Measurements from ENCODE around the gene ELOB. TPM values are rescaled to one million over a fixed set of nuclear protein-coding genes. Genes with fewer than 3 reads are reported as not detected.

Gene ELOB
- total RNA-seq, 1 donor from 2014 or later: 195 TPM

- H3K9me3 Mint-ChIP-seq (ENCODE audit: unreplicated experiment): no peaks in the 10 kb centered on the region
- peaks cover 14% of the 10 kb centered on the region for H3K27me3 Mint-ChIP-seq (ENCODE audit: unreplicated experiment)
- DNase-seq (ENCODE audit: low spot score): no peak
- H3K36me3 Mint-ChIP-seq (ENCODE audit: low read depth, unreplicated experiment): peaks cover 7% of the 10 kb centered on the region
- H3K4me3 Mint-ChIP-seq (ENCODE audit: unreplicated experiment): peak overlapping the region; percentile 95
- TF ChIP-seq CTCF (IDR thresholded peaks at IDR 0.05; ENCODE audit: unreplicated experiment): no peak
- H3K27ac Mint-ChIP-seq (ENCODE audit: unreplicated experiment): peak overlapping the region; percentile 94
- H3K4me1 Mint-ChIP-seq (ENCODE audit: unreplicated experiment): peaks cover 22% of the 10 kb centered on the region
Measured at GRCh38 chr16:2777903-2778629, 986 bp upstream of the ELOB start.

- H3K36me3 Mint-ChIP-seq (ENCODE audit: low read depth, unreplicated experiment): peaks cover 19% of the 10 kb centered on the region
- DNase-seq (ENCODE audit: low spot score): peak; percentile 28
- peaks cover 22% of the 10 kb centered on the region for H3K4me1 Mint-ChIP-seq (ENCODE audit: unreplicated experiment)
- no peak for TF ChIP-seq CTCF (IDR thresholded peaks at IDR 0.05; ENCODE audit: unreplicated experiment)
- peak overlapping the region; percentile 93 for H3K27ac Mint-ChIP-seq (ENCODE audit: unreplicated experiment)
- peak overlapping the region; percentile 98 for H3K4me3 Mint-ChIP-seq (ENCODE audit: unreplicated experiment)
- peaks cover 14% of the 10 kb centered on the region for H3K27me3 Mint-ChIP-seq (ENCODE audit: unreplicated experiment)
- no peaks in the 10 kb centered on the region for H3K9me3 Mint-ChIP-seq (ENCODE audit: unreplicated experiment)
Measured at GRCh38 chr16:2776500-2777139, 460 bp downstream of the ELOB start.

GRCh38 chr16:2775765-2776499 lies 1.1 kb downstream of the ELOB start:
- DNase-seq (ENCODE audit: low spot score): no peak
- H3K4me1 Mint-ChIP-seq (ENCODE audit: unreplicated experiment): peaks cover 22% of the 10 kb centered on the region

GRCh38 chr16:2775131-2775716 lies 1.9 kb downstream of the ELOB start:
- Mint-ChIP-seq H3K9me3 (ENCODE audit: unreplicated experiment) (no peaks in the 10 kb centered on the region), H3K27me3 (ENCODE audit: unreplicated experiment) (peaks cover 14% of the 10 kb centered on the region), H3K4me1 (ENCODE audit: unreplicated experiment) (peaks cover 22% of the 10 kb centered on the region), H3K36me3 (ENCODE audit: low read depth, unreplicated experiment) (peaks cover 27% of the 10 kb centered on the region), H3K4me3 (ENCODE audit: unreplicated experiment) (peak overlapping the region; percentile 98), H3K27ac (ENCODE audit: unreplicated experiment) (no peak overlapping the region)
- no peak for TF ChIP-seq CTCF (IDR thresholded peaks at IDR 0.05; ENCODE audit: unreplicated experiment)
- no peak for DNase-seq (ENCODE audit: low spot score)

More at GRCh38 chr16:2775765-2776499, 1.1 kb downstream of the ELOB start:
- H3K9me3 Mint-ChIP-seq (ENCODE audit: unreplicated experiment): no peaks in the 10 kb centered on the region
- TF ChIP-seq CTCF (IDR thresholded peaks at IDR 0.05; ENCODE audit: unreplicated experiment): no peak
- H3K27ac Mint-ChIP-seq (ENCODE audit: unreplicated experiment): peak overlapping the region; percentile 93
- peaks cover 14% of the 10 kb centered on the region for H3K27me3 Mint-ChIP-seq (ENCODE audit: unreplicated experiment)
- peaks cover 24% of the 10 kb centered on the region for H3K36me3 Mint-ChIP-seq (ENCODE audit: low read depth, unreplicated experiment)
- peak overlapping the region; percentile 98 for H3K4me3 Mint-ChIP-seq (ENCODE audit: unreplicated experiment)

Measured in endothelial cell (in vitro differentiated cells).